Measurements from ENCODE around the gene MMP2.

GRCh38 chr16:55481023-55481422 lies 2.0 kb downstream of the MMP2 start:
- TF ChIP-seq POLR2A (IDR thresholded peaks at IDR 0.05) (no peak), CTCF (IDR thresholded peaks at IDR 0.05) (no peak), EP300 (IDR thresholded peaks at IDR 0.05) (no peak)

Data from ovary (tissue), 3 donors.